ENCODE measurements around the gene VASP. TPM values are rescaled to one million over a fixed set of nuclear protein-coding genes. Genes with fewer than 3 reads are reported as not detected.

VASP gene
- total RNA-seq, 1 experiment from 2014 or later = 77.9 TPM

DNA sequence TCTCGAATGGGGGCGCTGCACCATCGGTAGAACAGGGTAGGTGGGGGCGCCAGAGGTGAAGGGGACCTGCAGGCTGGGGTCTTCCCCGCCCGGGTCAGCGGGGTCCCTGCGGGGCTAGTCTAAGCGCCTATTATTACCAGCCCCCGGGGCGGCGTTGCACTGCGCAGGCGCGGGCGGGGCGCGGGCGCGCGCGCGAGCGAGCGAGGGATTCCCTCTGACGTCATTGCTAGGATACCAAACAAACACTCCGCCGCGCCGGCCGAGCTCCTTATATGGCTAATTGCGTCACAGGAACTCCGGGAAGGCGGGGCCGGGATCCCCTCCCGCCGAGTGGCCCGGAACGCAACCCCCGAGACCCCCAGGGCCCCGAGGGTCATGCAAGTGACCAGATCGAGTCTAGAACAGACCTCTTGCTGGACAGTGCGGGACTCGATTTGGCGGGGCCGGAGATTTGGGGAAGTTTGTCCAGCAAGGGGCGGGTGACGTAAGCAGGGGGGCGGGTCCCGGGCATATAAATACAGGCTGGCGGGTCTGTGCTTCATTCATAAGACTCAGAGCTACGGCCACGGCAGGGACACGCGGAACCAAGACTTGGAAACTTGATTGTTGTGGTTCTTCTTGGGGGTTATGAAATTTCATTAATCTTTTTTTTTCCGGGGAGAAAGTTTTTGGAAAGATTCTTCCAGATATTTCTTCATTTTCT is 39.7 kb upstream of the VASP start, which contains the start of gene FOSB:
TSS of gene FOSB (plus strand) at position 541 of the 703 bp plus-strand sequence. CDS start 591 bp downstream, outside the sequence.
- no peaks in the 10 kb centered on the region for H3K36me3 ChIP-seq (ENCODE audit: insufficient read depth, low read length)
- peaks cover 25% of the 10 kb centered on the region for H3K4me1 ChIP-seq (ENCODE audit: low read length)
- peak within 1 kb of the TSS; percentile 88 for H3K4me3 ChIP-seq (ENCODE audit: low read length)
- H3K27me3 ChIP-seq (ENCODE audit: low read length) = no peaks in the 10 kb centered on the region
- no peaks in the 10 kb centered on the region for H4K20me1 ChIP-seq (ENCODE audit: insufficient read depth, low read depth, low read length)
- peak within 1 kb of the TSS; percentile 82 for H3K9ac ChIP-seq (ENCODE audit: low read length)
- H3K9me3 ChIP-seq (ENCODE audit: low read length) = no peaks in the 10 kb centered on the region
- DNase-seq = peak; percentile 99
- H3K4me2 ChIP-seq (ENCODE audit: low read depth, low read length, poor library complexity, severe bottlenecking) = peak within 1 kb of the TSS; percentile 88
- 0 out of 2 replicates have a peak, but pooled peaks cover 7% of the 10 kb centered on the region for H3K79me2 ChIP-seq (ENCODE audit: low read length)
- peak within 1 kb of the TSS; percentile 77 for H3K27ac ChIP-seq (ENCODE audit: low read length)
- H3K9me2 ChIP-seq (replicated peaks; ENCODE audit: insufficient read depth, low read length) = no peaks in the 10 kb centered on the region
- H2AFZ ChIP-seq (ENCODE audit: low read length) = peak within 1 kb of the TSS; percentile 73

DNA sequence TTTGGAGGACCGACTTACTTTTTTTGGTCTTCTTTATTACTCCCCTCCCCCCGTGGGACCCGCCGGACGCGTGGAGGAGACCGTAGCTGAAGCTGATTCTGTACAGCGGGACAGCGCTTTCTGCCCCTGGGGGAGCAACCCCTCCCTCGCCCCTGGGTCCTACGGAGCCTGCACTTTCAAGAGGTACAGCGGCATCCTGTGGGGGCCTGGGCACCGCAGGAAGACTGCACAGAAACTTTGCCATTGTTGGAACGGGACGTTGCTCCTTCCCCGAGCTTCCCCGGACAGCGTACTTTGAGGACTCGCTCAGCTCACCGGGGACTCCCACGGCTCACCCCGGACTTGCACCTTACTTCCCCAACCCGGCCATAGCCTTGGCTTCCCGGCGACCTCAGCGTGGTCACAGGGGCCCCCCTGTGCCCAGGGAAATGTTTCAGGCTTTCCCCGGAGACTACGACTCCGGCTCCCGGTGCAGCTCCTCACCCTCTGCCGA is 39.1 kb upstream of the VASP start:
- Histone ChIP-seq H3K27me3 (ENCODE audit: low read length) (no peaks in the 10 kb centered on the region), H3K9me3 (ENCODE audit: low read length) (no peaks in the 10 kb centered on the region), H3K9me2 (replicated peaks; ENCODE audit: insufficient read depth, low read length) (no peaks in the 10 kb centered on the region), H3K4me3 (ENCODE audit: low read length) (peak overlapping the region; percentile 88), H3K4me2 (ENCODE audit: low read depth, low read length, poor library complexity, severe bottlenecking) (peak overlapping the region; percentile 88), H3K9ac (ENCODE audit: low read length) (peak overlapping the region; percentile 82), H3K4me1 (ENCODE audit: low read length) (peaks cover 25% of the 10 kb centered on the region), H3K36me3 (ENCODE audit: insufficient read depth, low read length) (no peaks in the 10 kb centered on the region), H3K79me2 (ENCODE audit: low read length) (0 out of 2 replicates have a peak, but pooled peaks cover 7% of the 10 kb centered on the region), H3K27ac (ENCODE audit: low read length) (peak overlapping the region; percentile 77), H4K20me1 (ENCODE audit: insufficient read depth, low read depth, low read length) (no peaks in the 10 kb centered on the region), H2AFZ (ENCODE audit: low read length) (no peak overlapping the region)
- peak; percentile 80 for DNase-seq

DNA sequence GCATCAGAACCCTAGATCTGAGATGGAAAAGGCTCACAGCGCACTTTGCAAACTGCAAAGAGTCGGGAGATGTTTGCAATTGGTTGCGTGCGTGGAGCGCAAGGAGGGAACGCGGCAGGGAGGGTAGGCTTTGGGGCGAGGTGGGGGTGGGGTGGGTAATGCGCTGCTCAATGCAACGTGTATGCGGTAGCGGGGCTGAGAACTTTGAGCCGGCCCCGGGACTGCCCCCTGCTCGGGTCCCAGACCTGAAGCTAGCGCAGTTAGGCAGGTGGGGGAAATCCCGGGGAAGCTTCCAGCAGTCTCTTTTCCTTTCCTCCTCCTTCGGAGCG is 38.5 kb upstream of the VASP start:
- H4K20me1 ChIP-seq (ENCODE audit: insufficient read depth, low read depth, low read length) = no peaks in the 10 kb centered on the region
- peak overlapping the region; percentile 88 for H3K4me2 ChIP-seq (ENCODE audit: low read depth, low read length, poor library complexity, severe bottlenecking)
- 0 out of 2 replicates have a peak, but pooled peaks cover 7% of the 10 kb centered on the region for H3K79me2 ChIP-seq (ENCODE audit: low read length)
- no peaks in the 10 kb centered on the region for H3K9me3 ChIP-seq (ENCODE audit: low read length)
- H3K9ac ChIP-seq (ENCODE audit: low read length) = peak overlapping the region; percentile 82
- H3K4me3 ChIP-seq (ENCODE audit: low read length) = peak overlapping the region; percentile 88
- no peaks in the 10 kb centered on the region for H3K36me3 ChIP-seq (ENCODE audit: insufficient read depth, low read length)
- H3K27ac ChIP-seq (ENCODE audit: low read length) = peak overlapping the region; percentile 77
- no peaks in the 10 kb centered on the region for H3K27me3 ChIP-seq (ENCODE audit: low read length)
- no peak overlapping the region for H2AFZ ChIP-seq (ENCODE audit: low read length)
- no peaks in the 10 kb centered on the region for H3K9me2 ChIP-seq (replicated peaks; ENCODE audit: insufficient read depth, low read length)
- peaks cover 25% of the 10 kb centered on the region for H3K4me1 ChIP-seq (ENCODE audit: low read length)
- DNase-seq = peak; percentile 90

DNA sequence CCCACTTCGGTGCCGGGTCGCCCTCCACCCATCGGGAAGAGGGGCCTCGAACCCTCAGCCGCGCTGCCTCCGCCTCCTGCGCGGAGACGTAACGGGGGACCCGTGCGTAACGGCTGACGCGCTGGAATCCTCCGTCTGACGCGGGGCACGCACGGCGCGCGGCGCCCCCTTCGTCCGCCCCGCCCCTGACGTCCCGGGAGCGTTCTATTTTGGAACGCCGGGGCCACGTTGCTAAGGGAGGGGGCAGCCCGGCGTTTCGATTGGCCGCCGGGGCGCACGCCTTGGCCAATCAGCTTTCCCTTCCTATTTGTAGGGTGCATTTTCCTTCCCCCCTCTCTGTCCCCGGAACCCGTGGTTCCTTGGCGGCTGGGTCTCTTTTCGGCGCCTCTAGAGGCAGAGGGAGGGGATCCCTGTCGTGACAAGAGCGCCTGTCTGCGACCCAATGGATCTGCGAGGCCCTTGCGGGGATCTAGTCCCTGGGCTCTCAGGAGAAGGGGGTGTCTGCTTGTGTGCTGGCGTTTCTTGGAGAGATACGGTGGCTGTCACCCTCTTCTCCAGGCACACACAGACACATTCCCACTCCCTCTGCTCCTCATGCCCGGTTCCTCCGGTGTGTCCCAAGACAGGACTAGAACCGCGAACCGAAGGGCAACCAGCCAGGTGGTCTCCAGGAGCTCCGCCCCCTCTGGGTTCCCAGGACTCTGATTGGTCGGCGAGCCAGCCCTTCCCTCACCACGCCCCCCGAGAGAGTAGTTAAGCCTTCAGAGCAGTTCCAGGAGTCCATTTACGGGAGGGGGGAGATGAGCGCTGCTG is 37.9 kb upstream of the VASP start:
- no peaks in the 10 kb centered on the region for H3K9me2 ChIP-seq (replicated peaks; ENCODE audit: insufficient read depth, low read length)
- H3K4me1 ChIP-seq (ENCODE audit: low read length) = peaks cover 25% of the 10 kb centered on the region
- DNase-seq = peak; percentile 99
- H4K20me1 ChIP-seq (ENCODE audit: insufficient read depth, low read depth, low read length) = no peaks in the 10 kb centered on the region
- H3K27ac ChIP-seq (ENCODE audit: low read length) = peak overlapping the region; percentile 83
- H3K4me2 ChIP-seq (ENCODE audit: low read depth, low read length, poor library complexity, severe bottlenecking) = peak overlapping the region; percentile 88
- H3K9ac ChIP-seq (ENCODE audit: low read length) = peak overlapping the region; percentile 87
- no peaks in the 10 kb centered on the region for H3K9me3 ChIP-seq (ENCODE audit: low read length)
- H3K27me3 ChIP-seq (ENCODE audit: low read length) = no peaks in the 10 kb centered on the region
- 0 out of 2 replicates have a peak, but pooled peaks cover 7% of the 10 kb centered on the region for H3K79me2 ChIP-seq (ENCODE audit: low read length)
- peak overlapping the region; percentile 88 for H3K4me3 ChIP-seq (ENCODE audit: low read length)
- H2AFZ ChIP-seq (ENCODE audit: low read length) = no peak overlapping the region; the same call in 1 of the 2 replicates
- no peaks in the 10 kb centered on the region for H3K36me3 ChIP-seq (ENCODE audit: insufficient read depth, low read length)

DNA sequence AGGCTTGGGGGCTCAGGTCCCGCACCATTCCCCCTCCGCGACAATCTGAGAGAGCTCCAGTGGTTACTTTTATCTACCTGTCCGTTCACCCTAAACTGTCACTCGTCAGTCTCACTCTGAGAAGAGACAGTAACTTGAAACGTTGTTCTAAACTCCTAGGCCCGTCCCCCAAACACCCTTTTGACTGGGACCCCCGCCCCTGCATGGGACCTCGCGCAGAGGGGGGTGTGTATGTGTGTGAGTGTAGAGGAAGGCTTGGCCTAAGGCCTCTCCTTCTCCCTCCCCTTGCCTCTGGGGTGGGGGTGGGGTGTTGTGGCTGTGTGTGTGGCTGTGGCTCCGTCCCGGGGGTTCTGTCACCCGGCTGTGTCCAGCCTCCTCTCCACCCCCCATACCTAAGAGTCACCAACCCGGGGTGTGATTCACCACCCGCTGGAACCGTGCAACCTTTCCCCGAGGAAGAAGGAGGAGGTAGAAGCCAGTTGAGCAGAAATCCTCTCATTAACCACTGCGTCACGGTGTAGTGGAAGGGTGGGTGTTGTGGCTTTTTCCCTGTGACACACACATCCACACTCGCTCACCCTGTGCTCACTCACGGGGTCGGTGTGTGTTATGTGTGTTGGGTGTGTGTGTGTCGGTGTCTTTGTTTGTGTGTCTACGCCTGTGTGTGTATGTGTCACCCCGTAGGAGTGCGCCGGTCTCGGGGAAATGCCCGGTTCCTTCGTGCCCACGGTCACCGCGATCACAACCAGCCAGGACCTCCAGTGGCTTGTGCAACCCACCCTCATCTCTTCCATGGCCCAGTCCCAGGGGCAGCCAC is 37.1 kb upstream of the VASP start:
- H3K9me2 ChIP-seq (replicated peaks; ENCODE audit: insufficient read depth, low read length) = no peaks in the 10 kb centered on the region
- H3K36me3 ChIP-seq (ENCODE audit: insufficient read depth, low read length) = no peaks in the 10 kb centered on the region
- peak overlapping the region; percentile 87 for H3K9ac ChIP-seq (ENCODE audit: low read length)
- H3K4me3 ChIP-seq (ENCODE audit: low read length) = peak overlapping the region; percentile 88
- no peak overlapping the region; the same call in 1 of the 2 replicates for H3K27ac ChIP-seq (ENCODE audit: low read length)
- no peaks in the 10 kb centered on the region for H3K9me3 ChIP-seq (ENCODE audit: low read length)
- peaks cover 25% of the 10 kb centered on the region for H3K4me1 ChIP-seq (ENCODE audit: low read length)
- no peak for DNase-seq
- 0 out of 2 replicates have a peak, but pooled peaks cover 7% of the 10 kb centered on the region for H3K79me2 ChIP-seq (ENCODE audit: low read length)
- H3K4me2 ChIP-seq (ENCODE audit: low read depth, low read length, poor library complexity, severe bottlenecking) = peak overlapping the region; percentile 88
- no peaks in the 10 kb centered on the region for H4K20me1 ChIP-seq (ENCODE audit: insufficient read depth, low read depth, low read length)
- no peaks in the 10 kb centered on the region for H3K27me3 ChIP-seq (ENCODE audit: low read length)
- H2AFZ ChIP-seq (ENCODE audit: low read length) = no peak overlapping the region

DNA sequence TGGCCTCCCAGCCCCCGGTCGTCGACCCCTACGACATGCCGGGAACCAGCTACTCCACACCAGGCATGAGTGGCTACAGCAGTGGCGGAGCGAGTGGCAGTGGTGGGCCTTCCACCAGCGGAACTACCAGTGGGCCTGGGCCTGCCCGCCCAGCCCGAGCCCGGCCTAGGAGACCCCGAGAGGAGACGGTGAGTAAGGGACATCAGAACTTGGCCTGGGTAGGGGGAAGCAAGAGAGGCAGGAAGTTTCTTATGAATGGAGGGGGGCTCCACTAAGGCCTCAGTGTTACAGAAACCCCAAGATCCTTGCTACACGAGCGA is 36.6 kb upstream of the VASP start:
- H3K4me1 ChIP-seq (ENCODE audit: low read length) = peaks cover 27% of the 10 kb centered on the region
- peak overlapping the region; percentile 87; the same call in 1 of the 2 replicates for H3K9ac ChIP-seq (ENCODE audit: low read length)
- no peak overlapping the region for H2AFZ ChIP-seq (ENCODE audit: low read length)
- H3K27me3 ChIP-seq (ENCODE audit: low read length) = no peaks in the 10 kb centered on the region
- H3K27ac ChIP-seq (ENCODE audit: low read length) = no peak overlapping the region
- H4K20me1 ChIP-seq (ENCODE audit: insufficient read depth, low read depth, low read length) = no peaks in the 10 kb centered on the region
- no peaks in the 10 kb centered on the region for H3K9me3 ChIP-seq (ENCODE audit: low read length)
- H3K79me2 ChIP-seq (ENCODE audit: low read length) = 0 out of 2 replicates have a peak, but pooled peaks cover 7% of the 10 kb centered on the region
- no peak for DNase-seq
- H3K4me2 ChIP-seq (ENCODE audit: low read depth, low read length, poor library complexity, severe bottlenecking) = peak overlapping the region; percentile 88
- H3K36me3 ChIP-seq (ENCODE audit: insufficient read depth, low read length) = no peaks in the 10 kb centered on the region
- no peaks in the 10 kb centered on the region for H3K9me2 ChIP-seq (replicated peaks; ENCODE audit: insufficient read depth, low read length)
- H3K4me3 ChIP-seq (ENCODE audit: low read length) = no peak overlapping the region

DNA sequence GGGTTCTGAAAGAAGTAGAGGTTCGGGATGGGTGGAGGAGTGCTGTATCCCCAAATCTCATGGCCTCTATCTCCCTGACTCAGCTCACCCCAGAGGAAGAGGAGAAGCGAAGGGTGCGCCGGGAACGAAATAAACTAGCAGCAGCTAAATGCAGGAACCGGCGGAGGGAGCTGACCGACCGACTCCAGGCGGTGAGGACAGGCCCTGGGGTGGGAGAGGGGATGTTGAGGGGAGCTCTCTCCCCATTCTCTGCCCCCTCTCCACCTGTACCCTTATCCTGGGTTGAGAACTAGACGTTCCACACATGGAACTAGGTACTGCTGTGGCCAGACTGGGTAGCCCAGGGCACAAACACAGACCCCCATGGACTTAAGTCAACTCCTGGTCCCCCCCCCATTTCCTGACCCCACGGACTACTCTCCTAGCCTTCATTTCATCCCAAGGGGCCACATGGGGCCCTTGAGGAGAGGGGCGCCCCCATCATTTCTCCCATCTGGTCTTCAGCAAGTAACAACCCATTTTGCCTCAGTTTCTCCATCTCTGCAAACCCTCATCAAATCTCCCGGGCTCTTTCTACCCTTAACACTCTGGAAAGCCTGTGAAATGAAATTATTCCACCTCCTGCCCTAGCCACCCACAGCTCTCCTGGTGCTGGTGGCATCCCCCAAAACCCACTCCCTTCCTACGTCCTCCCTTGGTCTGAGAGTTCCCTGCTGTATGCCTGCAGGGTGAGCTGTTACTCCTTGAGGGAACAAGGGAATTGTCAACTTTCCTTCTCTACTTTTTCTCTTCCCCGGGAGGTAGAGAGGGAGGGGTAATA is 36.0 kb upstream of the VASP start:
- H3K4me3 ChIP-seq (ENCODE audit: low read length) = no peak overlapping the region
- H3K27ac ChIP-seq (ENCODE audit: low read length) = no peak overlapping the region
- no peaks in the 10 kb centered on the region for H3K9me3 ChIP-seq (ENCODE audit: low read length)
- H3K9me2 ChIP-seq (replicated peaks; ENCODE audit: insufficient read depth, low read length) = no peaks in the 10 kb centered on the region
- no peak for DNase-seq
- peaks cover 33% of the 10 kb centered on the region for H3K4me1 ChIP-seq (ENCODE audit: low read length)
- H2AFZ ChIP-seq (ENCODE audit: low read length) = no peak overlapping the region
- H4K20me1 ChIP-seq (ENCODE audit: insufficient read depth, low read depth, low read length) = no peaks in the 10 kb centered on the region
- H3K9ac ChIP-seq (ENCODE audit: low read length) = no peak overlapping the region
- no peaks in the 10 kb centered on the region for H3K36me3 ChIP-seq (ENCODE audit: insufficient read depth, low read length)
- 0 out of 2 replicates have a peak, but pooled peaks cover 7% of the 10 kb centered on the region for H3K79me2 ChIP-seq (ENCODE audit: low read length)
- no peak overlapping the region for H3K4me2 ChIP-seq (ENCODE audit: low read depth, low read length, poor library complexity, severe bottlenecking)
- H3K27me3 ChIP-seq (ENCODE audit: low read length) = no peaks in the 10 kb centered on the region
